SU-DHL-6 (cell line): Measurements from ENCODE around the gene NIN.

Experiments used
- CTCF ChIP-seq: fragments of 200-600 bp; sonication (generic); IDR thresholded peaks from one replicate; pipeline ENCODE4 v1.5.1; 2017; ENCODE audit warnings: antibody characterized with exemption, mild to moderate bottlenecking, low read length, moderate library complexity; ENCODE audit not compliant: insufficient read depth, poor library complexity, severe bottlenecking
- EZH2phosphoT487 ChIP-seq: fragments of 200-600 bp; sonication (generic), shearing (Covaris generic); conservative IDR thresholded peaks from 2 replicates; pipeline ENCODE4 v1.6.1; 2018; ENCODE audit warnings: mild to moderate bottlenecking, antibody characterized with exemption, low read length, moderate library complexity, mixed read lengths

- TF ChIP-seq CTCF = no peak
- no peak for TF ChIP-seq EZH2phosphoT487
Measured at GRCh38 chr14:50688875-50689274, 142.1 kb downstream of the NIN start.
